H9 (cell line): ENCODE measurements around the gene SLC4A9. TPM values are rescaled to one million over a fixed set of nuclear protein-coding genes. Genes with fewer than 3 reads are reported as not detected.

Experiments used
- DNase-seq: peaks from one replicate; pipeline ENCODE4 v3.0.0-alpha.2; 2017
- H2AFZ ChIP-seq: one replicate; pipeline ENCODE4 v1.6.1; 2013; ENCODE audit warnings: mild to moderate bottlenecking, low read length, control low read depth, moderate library complexity
- H2AK5ac ChIP-seq: 2 replicates; pipeline ENCODE4 v1.6.1; 2013; ENCODE audit warnings: low read length, control low read depth, mixed read lengths; ENCODE audit not compliant: insufficient read length
- H2BK120ac ChIP-seq: one replicate; pipeline ENCODE4 v1.6.1; 2013; ENCODE audit warnings: low read depth, mild to moderate bottlenecking, low read length, control low read depth, inconsistent platforms; ENCODE audit not compliant: poor library complexity, severe bottlenecking
- H2BK12ac ChIP-seq: 2 replicates; pipeline ENCODE4 v1.6.1; 2013; ENCODE audit warnings: low read length, control low read depth, mixed read lengths, low read depth; ENCODE audit not compliant: insufficient read length
- H2BK15ac ChIP-seq: 2 replicates; pipeline ENCODE4 v1.6.1; 2013; ENCODE audit warnings: low read depth, low read length, control low read depth
- H2BK20ac ChIP-seq: one replicate; pipeline ENCODE4 v1.6.1; 2013; ENCODE audit warnings: low read depth, mild to moderate bottlenecking, low read length, control low read depth, inconsistent platforms; ENCODE audit not compliant: poor library complexity, severe bottlenecking
- H2BK5ac ChIP-seq: 2 replicates; pipeline ENCODE4 v1.6.1; 2013; ENCODE audit warnings: low read length, control low read depth, mixed read lengths; ENCODE audit not compliant: insufficient read length
- H3K14ac ChIP-seq: 2 replicates; pipeline ENCODE4 v1.6.1; 2013; ENCODE audit warnings: low read length, control low read depth; ENCODE audit not compliant: insufficient read depth
- H3K18ac ChIP-seq: 2 replicates; pipeline ENCODE4 v1.6.1; 2013; ENCODE audit warnings: low read depth, mild to moderate bottlenecking, mixed read lengths, low read length, control low read depth; ENCODE audit not compliant: insufficient read length
- H3K23ac ChIP-seq: 2 replicates; pipeline ENCODE4 v1.6.1; 2013; ENCODE audit warnings: low read length, control low read depth, mixed read lengths, low read depth; ENCODE audit not compliant: insufficient read length
- H3K23me2 ChIP-seq: 2 replicates; pipeline ENCODE4 v1.6.1; 2013; ENCODE audit warnings: low read depth, mild to moderate bottlenecking, mixed read lengths, low read length, control low read depth; ENCODE audit not compliant: insufficient read length, poor library complexity, severe bottlenecking
- H3K27ac ChIP-seq: 2 replicates; pipeline ENCODE4 v1.5.1; 2013; ENCODE audit warnings: low read length, control low read depth, mixed read lengths, low read depth; ENCODE audit not compliant: insufficient read length
- H3K27me3 ChIP-seq: 2 replicates; pipeline ENCODE4 v1.6.1; 2013; ENCODE audit warnings: low read length, control low read depth, inconsistent platforms; ENCODE audit not compliant: insufficient read depth
- H3K4ac ChIP-seq: 2 replicates; pipeline ENCODE4 v1.6.1; 2013; ENCODE audit warnings: low read depth, mild to moderate bottlenecking, control low read depth, inconsistent platforms, low read length, moderate library complexity
- H3K4me1 ChIP-seq: 2 replicates; pipeline ENCODE4 v1.6.1; 2013; ENCODE audit warnings: low read length, control low read depth, inconsistent platforms; ENCODE audit not compliant: insufficient read depth
- H3K4me2 ChIP-seq: 2 replicates; pipeline ENCODE4 v1.6.1; 2013; ENCODE audit warnings: low read length, control low read depth, mixed read lengths; ENCODE audit not compliant: insufficient read length, insufficient read depth
- H3K56ac ChIP-seq: 2 replicates; pipeline ENCODE4 v1.6.1; 2013; ENCODE audit warnings: low read depth, mild to moderate bottlenecking, mixed read lengths, low read length, control low read depth; ENCODE audit not compliant: insufficient read length
- H3K79me1 ChIP-seq: 2 replicates; pipeline ENCODE4 v1.6.1; 2013; ENCODE audit warnings: low read depth, mild to moderate bottlenecking, moderate library complexity, low read length, control low read depth, inconsistent platforms; ENCODE audit not compliant: insufficient read depth, poor library complexity, severe bottlenecking
- H3K79me2 ChIP-seq: 2 replicates; pipeline ENCODE4 v1.6.1; 2013; ENCODE audit warnings: low read length, control low read depth, inconsistent platforms; ENCODE audit not compliant: insufficient read depth
- H3K9ac ChIP-seq: 2 replicates; pipeline ENCODE4 v1.6.1; 2013; ENCODE audit warnings: low read length, control low read depth, mixed read lengths; ENCODE audit not compliant: insufficient read length; ENCODE audit errors: extremely low read depth
- H3K9me3 ChIP-seq: one replicate; pipeline ENCODE4 v1.6.1; 2013; ENCODE audit warnings: low read depth, low read length, inconsistent platforms; ENCODE audit not compliant: control insufficient read depth
- H3T11ph ChIP-seq: one replicate; pipeline ENCODE4 v1.6.1; 2013; ENCODE audit warnings: mild to moderate bottlenecking, low read length, control low read depth, inconsistent platforms
- H4K20me1 ChIP-seq: one replicate; pipeline ENCODE4 v1.6.1; 2013; ENCODE audit not compliant: control insufficient read depth, insufficient read length, insufficient read depth
- H4K5ac ChIP-seq: 2 replicates; pipeline ENCODE4 v1.6.1; 2013; ENCODE audit warnings: low read depth, mild to moderate bottlenecking, mixed read lengths, low read length, control low read depth; ENCODE audit not compliant: insufficient read length
- H4K8ac ChIP-seq: replicated peaks from 2 replicates; pipeline ENCODE4 v1.6.1; 2013; ENCODE audit warnings: low read length, control low read depth, mixed read lengths, low read depth; ENCODE audit not compliant: insufficient read length
- H4K91ac ChIP-seq: 2 replicates; pipeline ENCODE4 v1.6.1; 2013; ENCODE audit warnings: low read depth, mild to moderate bottlenecking, moderate library complexity, mixed read lengths, low read length, control low read depth; ENCODE audit not compliant: insufficient read length
- H3K27ac Mint-ChIP-seq, 3 experiments: 2 replicates in 2 of 3; 3 replicates in 1 of 3; pipeline ENCODE4 v1.8.0; 2020 to 2021; ENCODE audit warnings: mixed read lengths in 3 of 3, mild to moderate bottlenecking in 1 of 3, moderate library complexity in 1 of 3
- H3K27me3 Mint-ChIP-seq: 2 replicates; pipeline ENCODE4 v1.8.0; 2021; ENCODE audit warnings: low read depth, mild to moderate bottlenecking, moderate library complexity, mixed read lengths
- H3K36me3 Mint-ChIP-seq, 3 experiments: 2 replicates in 2 of 3; 3 replicates in 1 of 3; pipeline ENCODE4 v1.8.0; 2020 to 2021; ENCODE audit warnings: low read depth in 3 of 3, mixed read lengths in 3 of 3; ENCODE audit not compliant: insufficient read depth in 1 of 3
- H3K4me1 Mint-ChIP-seq, 2 experiments: 2 replicates each; pipeline ENCODE4 v1.8.0; 2020; ENCODE audit warnings: mixed read lengths in 2 of 2
- H3K4me3 Mint-ChIP-seq, 2 experiments: 2 replicates in 1 of 2; 3 replicates in 1 of 2; pipeline ENCODE4 v1.8.0; 2020 to 2021; ENCODE audit warnings: mild to moderate bottlenecking in 2 of 2, mixed read lengths in 2 of 2, moderate library complexity in 1 of 2
- H3K9me3 Mint-ChIP-seq, 2 experiments: 2 replicates in 1 of 2; 3 replicates in 1 of 2; pipeline ENCODE4 v1.8.0; 2020; ENCODE audit warnings: mild to moderate bottlenecking in 2 of 2, mixed read lengths in 2 of 2, moderate library complexity in 1 of 2
- CTCF ChIP-seq: fragments of 200-600 bp; sonication (generic); conservative IDR thresholded peaks from 3 replicates; pipeline ENCODE4 v1.8.0; 2021; ENCODE audit warnings: antibody characterized with exemption, mild to moderate bottlenecking
- WGBS: extraction: QIAGEN DNeasy Blood & Tissue Kit; methylation state at CpG from one replicate; pipeline ENCODE4 v1.1.7; 2013; ENCODE audit warnings: missing lambda C conversion rate, low lambda C conversion rate, mixed read lengths; ENCODE audit not compliant: insufficient read length; ENCODE audit errors: extremely low coverage; 5-methylcytosine and 5-hydroxymethylcytosine counted together
- total RNA-seq: library from RNA; stranded (reverse); gene quantifications from 2 replicates; pipeline ENCODE4 v1.2.1, GENCODE V29; 2021

Gene SLC4A9
- total RNA-seq, 1 experiment from 2014 or later, result 0.07 TPM

GRCh38 chr5:140393738-140394137 is 33.7 kb downstream of the SLC4A9 start:
- Histone ChIP-seq H3K9me3 (no peaks in the 10 kb centered on the region), H3K4ac (no peak overlapping the region), H3K9ac (no peak overlapping the region), H3K79me2 (no peaks in the 10 kb centered on the region), H3K23me2 (no peaks in the 10 kb centered on the region), H3K14ac (no peak overlapping the region), H4K5ac (no peak overlapping the region), H2BK12ac (no peak overlapping the region), H3K23ac (no peak overlapping the region), H3K4me2 (no peak overlapping the region), H2BK5ac (no peak overlapping the region), H3K27me3 (no peaks in the 10 kb centered on the region), H3K18ac (no peak overlapping the region), H3K27ac (no peak overlapping the region), H3K4me1 (no peaks in the 10 kb centered on the region), H4K8ac (no peak overlapping the region), H2BK15ac (no peak overlapping the region), H3K56ac (no peak overlapping the region), H3K79me1 (no peaks in the 10 kb centered on the region), H4K91ac (no peak overlapping the region), H2BK120ac (no peak overlapping the region), H4K20me1 (no peaks in the 10 kb centered on the region), H2AK5ac (no peak overlapping the region), H2BK20ac (no peak overlapping the region), H2AFZ (no peak overlapping the region), H3T11ph (no peak overlapping the region)
- Mint-ChIP-seq H3K27ac (no peak overlapping the region), H3K9me3 (no peaks in the 10 kb centered on the region), H3K4me3 (no peak overlapping the region), H3K4me1 (peaks cover 5% of the 10 kb centered on the region in 2 experiments), H3K27me3 (no peaks in the 10 kb centered on the region), H3K36me3 (no peaks in the 10 kb centered on the region)
- no peak for TF ChIP-seq CTCF
- WGBS, result no CpG with 5 or more reads among the region's 2 CpGs
- no peak for DNase-seq
